Esophagus muscularis mucosa (tissue), 3 donors: ENCODE results near the gene CPNE6.

Experiments used
- CTCF ChIP-seq, 3 experiments: fragments of 200-600 bp in 2 of 3; fragments of 450-650 bp in 1 of 3; sonication (generic) in 2 of 3; IDR thresholded peaks; one replicate each; pipeline ENCODE4 v1.5.1; 2017 to 2019; ENCODE audit warnings: antibody characterized with exemption in 3 of 3, mild to moderate bottlenecking in 2 of 3, moderate library complexity in 1 of 3
- POLR2A ChIP-seq: fragments of 450-650 bp; IDR thresholded peaks from one replicate; pipeline ENCODE4 v1.6.1; 2017; ENCODE audit warnings: antibody characterized with exemption, moderate library complexity, mild to moderate bottlenecking, low read depth

GRCh38 chr14:24054646-24055045, 16.7 kb upstream of the CPNE6 start:
- no peak for TF ChIP-seq CTCF (IDR thresholded peaks at IDR 0.05)
- no peak for TF ChIP-seq POLR2A
